Mucosa of gallbladder (tissue), 1 donor: Measurements from ENCODE around the gene GPR158. TPM values are rescaled to one million over a fixed set of nuclear protein-coding genes. Genes with fewer than 3 reads are reported as not detected.

Source experiments
- DNase-seq: peaks from one replicate; pipeline ENCODE4 v3.0.0-alpha.2; 2020; ENCODE audit warnings: low spot score
- total RNA-seq: library from RNA; stranded (reverse); gene quantifications from one replicate; pipeline ENCODE4 v1.2.1, GENCODE V29; 2021
- donor health status: DM: no; HTN: no; CAD: no.

GPR158 gene
- total RNA-seq, 1 donor from 2014 or later: 0.09 TPM

GRCh38 chr10:25578061-25578460, 403.3 kb downstream of the GPR158 start:
- DNase-seq: no peak

GRCh38 chr10:25582961-25583360, 408.2 kb downstream of the GPR158 start:
- no peak for DNase-seq

- DNase-seq: no peak
These were observed 425.9 kb downstream of the GPR158 start for GRCh38 chr10:25600651-25601050.

DNA sequence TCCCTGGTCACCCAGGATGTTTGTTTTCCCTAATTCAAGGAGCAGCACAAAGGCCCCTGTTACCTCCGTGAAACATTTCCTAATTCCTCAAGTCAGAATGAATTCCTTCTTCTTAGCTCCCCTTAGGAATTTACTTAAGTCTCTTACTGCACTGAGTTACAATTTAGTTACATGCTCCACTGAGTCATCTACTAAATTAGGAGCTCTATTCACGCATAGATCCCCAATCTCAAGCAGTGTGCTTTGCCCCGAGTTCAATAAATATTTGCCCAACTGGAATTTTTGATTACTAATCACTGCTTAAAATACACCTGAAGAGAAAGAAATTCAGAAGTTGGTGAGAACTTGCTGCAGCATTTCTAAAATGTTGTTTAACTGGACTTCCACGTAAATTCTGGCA, 429.8 kb downstream of the GPR158 start:
- no peak for DNase-seq

GRCh38 chr10:25614652-25615051, 439.9 kb downstream of the GPR158 start:
- no peak for DNase-seq

DNA sequence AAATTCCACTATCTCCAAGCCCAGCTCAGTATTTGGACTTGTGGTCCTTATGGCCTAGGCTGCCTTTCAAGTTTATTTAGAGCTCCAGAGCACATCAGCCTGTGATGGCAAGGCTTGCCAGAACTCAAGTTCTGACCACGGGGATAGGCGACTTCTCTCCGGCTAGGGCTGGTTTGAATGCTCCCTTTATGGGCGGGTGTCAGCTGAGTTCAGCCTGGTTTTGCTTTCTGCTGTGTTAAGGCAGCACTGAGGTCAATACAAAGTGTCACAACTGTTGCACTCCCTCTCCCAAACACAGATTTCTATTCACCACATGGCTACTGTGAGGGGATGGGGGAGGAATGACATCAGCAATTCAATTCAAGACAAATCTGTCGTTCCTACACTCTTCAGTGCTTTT, 441.1 kb downstream of the GPR158 start:
- no peak for DNase-seq

DNA sequence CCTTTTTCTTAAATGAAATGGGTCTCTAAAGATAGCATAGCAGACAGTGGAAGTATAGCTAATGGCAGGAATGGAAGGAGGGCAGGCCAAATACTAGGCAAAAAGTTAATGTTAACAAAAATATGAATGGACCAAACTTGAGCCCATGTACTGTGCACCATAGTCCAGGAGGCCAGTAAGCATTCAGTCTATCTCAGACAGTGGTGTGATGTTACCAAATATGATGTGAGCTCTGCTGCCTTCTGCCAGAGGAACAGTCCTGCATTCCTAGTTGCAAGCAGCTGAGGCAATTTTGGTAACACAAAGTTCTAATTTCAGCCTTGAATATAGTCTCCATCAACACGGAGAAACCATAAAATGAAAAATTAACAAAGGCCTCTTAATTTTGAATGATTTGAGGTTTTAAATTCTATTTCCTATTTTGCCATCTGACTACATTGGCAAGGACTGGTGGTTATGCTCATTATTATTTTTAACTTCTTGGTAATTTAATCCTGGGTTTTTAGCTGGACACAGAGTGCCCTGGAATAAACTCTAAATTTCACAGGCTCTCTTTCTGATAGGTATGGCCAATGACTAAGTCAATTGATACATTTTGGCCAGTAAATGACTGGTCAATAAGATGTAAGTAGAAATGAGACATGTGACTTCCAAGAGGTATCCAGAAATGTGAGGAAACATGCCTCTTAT, 442.2 kb downstream of the GPR158 start:
- no peak for DNase-seq

DNA sequence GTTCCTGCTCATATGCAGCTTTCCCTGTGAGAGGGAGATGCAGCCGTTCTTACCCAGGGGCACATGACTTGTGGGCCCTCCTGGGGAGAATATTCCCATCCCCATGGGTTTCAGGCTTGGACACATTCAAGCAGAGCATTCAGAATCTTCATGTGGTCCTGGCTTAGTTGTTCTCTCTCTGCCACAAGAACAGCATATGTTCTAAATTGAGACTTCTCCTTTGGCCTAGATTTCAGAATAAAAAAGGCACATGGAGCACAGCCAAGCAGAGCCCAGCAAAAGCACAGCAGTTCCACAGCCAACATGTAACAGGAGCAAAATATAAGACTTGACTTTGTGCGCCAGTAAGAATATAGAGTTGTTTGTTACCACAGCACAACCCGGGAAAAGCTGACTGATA, 452.8 kb downstream of the GPR158 start:
- DNase-seq: no peak

DNA sequence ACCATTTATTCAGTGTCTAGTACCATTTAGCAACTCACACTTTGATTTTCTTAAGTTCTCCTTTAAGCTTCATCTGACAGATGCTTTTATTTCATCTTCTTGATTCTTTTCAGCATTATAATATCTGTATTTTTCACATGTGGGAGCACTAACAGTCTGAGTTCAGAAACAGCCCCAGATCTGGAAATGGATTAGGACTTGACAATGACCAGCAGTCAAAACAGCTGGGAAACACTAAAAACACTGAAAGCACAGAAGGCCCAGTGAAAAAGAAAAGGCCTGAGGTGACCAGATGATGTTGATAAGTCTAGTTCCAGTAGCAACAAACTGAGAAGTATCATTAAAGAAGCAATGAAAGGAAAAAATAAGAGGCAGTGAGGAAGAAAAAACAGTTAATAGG, 454.5 kb downstream of the GPR158 start:
- no peak for DNase-seq

DNA sequence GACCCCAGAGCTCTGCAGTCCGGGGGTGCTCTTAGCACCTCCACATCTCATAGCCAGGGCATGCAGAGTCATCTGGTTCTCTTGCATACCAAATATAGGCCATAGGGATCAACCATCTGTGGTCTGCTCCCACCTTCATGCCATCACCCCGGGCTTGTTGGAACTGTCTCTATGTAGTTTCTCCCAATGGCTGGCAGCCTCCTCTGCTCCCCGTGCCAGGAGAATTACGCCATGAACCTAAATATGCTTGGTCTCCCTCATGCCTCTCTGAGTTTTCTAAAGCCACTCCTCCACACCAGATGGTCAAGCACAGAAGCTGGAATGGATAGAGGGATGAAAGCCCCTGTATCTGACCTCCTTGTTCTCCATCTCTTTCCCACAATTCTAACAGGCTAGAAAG, 456.7 kb downstream of the GPR158 start:
- no peak for DNase-seq

GRCh38 chr10:25632802-25633201, 458.0 kb downstream of the GPR158 start:
- no peak for DNase-seq

GRCh38 chr10:25633542-25633941, 458.7 kb downstream of the GPR158 start:
- no peak for DNase-seq

DNA sequence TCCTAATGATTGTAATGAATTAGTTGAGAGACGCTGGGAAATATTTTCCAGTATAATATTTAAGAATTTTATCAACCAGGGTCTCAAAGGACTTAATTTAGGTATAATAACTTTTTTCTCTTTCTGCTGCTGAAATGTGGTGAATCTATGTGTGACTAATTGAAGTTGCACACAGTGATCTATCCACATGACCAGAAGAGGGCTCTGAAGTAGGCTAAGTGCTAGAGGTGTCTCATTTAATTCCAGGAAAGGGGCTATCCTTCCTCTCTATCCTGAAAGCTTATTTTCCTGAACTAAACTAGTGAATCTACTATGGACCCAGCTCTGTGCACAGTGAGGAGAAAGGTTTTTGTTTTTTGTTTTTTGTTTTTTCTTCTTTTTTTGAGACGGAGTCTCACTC, 464.8 kb downstream of the GPR158 start:
- DNase-seq: no peak

GRCh38 chr10:25641595-25641994, 466.8 kb downstream of the GPR158 start:
- DNase-seq: no peak

- no peak for DNase-seq
These were observed 467.9 kb downstream of the GPR158 start for GRCh38 chr10:25642721-25643120.

GRCh38 chr10:25646371-25646770, 471.6 kb downstream of the GPR158 start:
- DNase-seq: no peak

- no peak for DNase-seq
These were observed 476.7 kb downstream of the GPR158 start for GRCh38 chr10:25651534-25651933.

Other genes with a start within 250 kb of the GPR158 start
- gene PRTFDC1, start 222.4 kb upstream of the GPR158 start, total RNA-seq: 12.0 TPM
- gene ENKUR, start 158.8 kb upstream of the GPR158 start, total RNA-seq: 0.37 TPM
- gene THNSL1, start 158.4 kb upstream of the GPR158 start, total RNA-seq: 7.4 TPM